K562 (cell line): ENCODE measurements around the gene ZBTB18. TPM values are rescaled to one million over a fixed set of nuclear protein-coding genes. Genes with fewer than 3 reads are reported as not detected.

Experiments used
- ATAC-seq: fragments of 200-7000 bp; cut with Tn5 transposase; 3 replicates; pipeline ENCODE4 v1.9.1; 2020; ENCODE audit warnings: moderate library complexity
- BruUV-seq: library from RNA; stranded (reverse); fragments of 400-500 nt; replicated peaks from 2 replicates; lab custom pipeline; 2021; lab: Mats Ljungman, UMichigan
- CTCF ChIA-PET: fragments of 300-600 bp; formaldehyde crosslinking; extraction: SDS; loops from one replicate; lab custom pipeline; 2021; ENCODE audit warnings: low intra/inter-chr PET ratio; lab: Yijun Ruan, JAX
- POLR2A ChIA-PET: fragments of 300-600, 350-650 bp; sonication (Branson Sonifier 250); formaldehyde crosslinking; extraction: SDS; loops from one replicate; lab custom pipeline; 2021; ENCODE audit warnings: antibody characterized with exemption, inconsistent platforms; lab: Yijun Ruan, JAX
- DNase-seq, 4 experiments: peaks; one replicate each; pipeline versions ENCODE4 v3.0.0 to v3.0.0-alpha.2; 2011 to 2018; ENCODE audit warnings: low spot score in 3 of 4, mixed read lengths in 3 of 4; ENCODE audit errors: extremely low read depth in 1 of 4
- FAIRE-seq: peaks from 2 replicates; lab custom pipeline; 2011; peaks lifted over from hg19 to GRCh38; lab: Jason Lieb, UNC
- H2AFZ ChIP-seq: 2 replicates; pipeline ENCODE4 v1.6.0; 2011; ENCODE audit warnings: low read depth, low read length, control low read depth, inconsistent platforms
- H3K27ac ChIP-seq: fragments of 200-600 bp; 3 replicates; pipeline ENCODE4 v1.8.0; 2011; ENCODE audit warnings: low read depth, mild to moderate bottlenecking, control low read depth, inconsistent platforms, low read length, moderate library complexity, mixed read lengths; ENCODE audit errors: extremely low read depth
- H3K27me3 ChIP-seq, 2 experiments: fragments of 300-600 bp in 1 of 2; 2 replicates in 1 of 2; 3 replicates in 1 of 2; pipeline versions ENCODE4 v1.6.0 to v1.8.0; 2011; ENCODE audit warnings: inconsistent platforms in 2 of 2, low read length in 2 of 2, mild to moderate bottlenecking in 1 of 2, mixed read lengths in 1 of 2, moderate library complexity in 1 of 2; ENCODE audit not compliant: control insufficient read depth in 2 of 2, insufficient read depth in 2 of 2
- H3K36me3 ChIP-seq: fragments of 300-600 bp; 3 replicates; pipeline ENCODE4 v1.8.0; 2011; ENCODE audit warnings: mild to moderate bottlenecking, low read length, inconsistent platforms; ENCODE audit not compliant: control insufficient read depth, insufficient read depth
- H3K4me1 ChIP-seq, 2 experiments: fragments of 200-600 bp in 1 of 2; replicated peaks in 1 of 2; 2 replicates in 1 of 2; 3 replicates in 1 of 2; pipeline versions ENCODE4 v1.5.1 to v1.8.0; 2011; ENCODE audit warnings: inconsistent platforms in 2 of 2, low read length in 2 of 2, mild to moderate bottlenecking in 1 of 2, mixed read lengths in 1 of 2, moderate library complexity in 1 of 2; ENCODE audit not compliant: control insufficient read depth in 2 of 2, insufficient read depth in 2 of 2
- H3K4me2 ChIP-seq: 2 replicates; pipeline ENCODE4 v1.6.1; 2011; ENCODE audit warnings: low read length, control low read depth, inconsistent platforms, mixed read lengths; ENCODE audit not compliant: insufficient read depth
- H3K4me3 ChIP-seq: fragments of 200-600 bp; sonication (generic), shearing (Covaris generic); 2 replicates; pipeline ENCODE4 v1.5.1; 2016; ENCODE audit warnings: control low read depth, inconsistent platforms
- H3K79me2 ChIP-seq: fragments of 200-600 bp; 3 replicates; pipeline ENCODE4 v1.8.0; 2011; ENCODE audit warnings: low read length, inconsistent platforms; ENCODE audit not compliant: control insufficient read depth, insufficient read depth
- H3K9ac ChIP-seq, 2 experiments: 2 replicates each; pipeline versions ENCODE4 v1.6.0 to v1.6.1; 2011; ENCODE audit warnings: low read depth in 2 of 2, low read length in 2 of 2, control low read depth in 1 of 2, inconsistent platforms in 1 of 2, mild to moderate bottlenecking in 1 of 2, mixed read lengths in 1 of 2; ENCODE audit not compliant: insufficient read depth in 1 of 2
- H3K9me1 ChIP-seq: one replicate; pipeline ENCODE4 v1.6.0; 2011; ENCODE audit warnings: inconsistent platforms, mild to moderate bottlenecking, low read length, moderate library complexity; ENCODE audit not compliant: control insufficient read depth, insufficient read depth
- H3K9me3 ChIP-seq: replicated peaks from 2 replicates; pipeline ENCODE4 v1.5.1; 2011; ENCODE audit warnings: low read depth, low read length, inconsistent platforms; ENCODE audit not compliant: control insufficient read depth, insufficient read depth
- H4K20me1 ChIP-seq: replicated peaks from 2 replicates; pipeline ENCODE4 v1.6.1; 2011; ENCODE audit warnings: low read length, inconsistent platforms, mixed read lengths; ENCODE audit not compliant: control insufficient read depth, insufficient read depth
- CTBP1 ChIP-seq: fragments of 450-650 bp; IDR thresholded peaks from 2 replicates; pipeline ENCODE4 v1.6.1; 2016; ENCODE audit warnings: borderline replicate concordance
- WGBS: fragments of 100-300 bp; shearing (Covaris generic); methylation state at CpG from one replicate; pipeline ENCODE4 v1.1.6; 2016; ENCODE audit warnings: low coverage, mixed read lengths; ENCODE audit not compliant: insufficient coverage; ENCODE audit errors: missing lambda C conversion rate; 5-methylcytosine and 5-hydroxymethylcytosine counted together
- in situ Hi-C: fragments of 300-500 bp; cut with MboI; formaldehyde crosslinking; loops from 4 replicates; pipeline ENCODE4 v1.15.0; 2018; ENCODE audit warnings: inconsistent platforms, mixed read lengths
- intact Hi-C: fragments of 100-400 bp; cut with micrococcal nuclease; formaldehyde crosslinking; loops from 2 replicates; pipeline ENCODE4 v1.14.2; 2022
- polyA plus RNA-seq, 8 experiments: library from polyadenylated mRNA; depleted of rRNA in 4 of 8; stranded (reverse) in 5 of 8; unstranded in 3 of 8; fragments of >200 nt; fragmentation: Nextera tagmentation in 2 of 8; fragmentation: Illumina TruSeq in 1 of 8; extraction: Ambion mirVana in 2 of 8; extraction: Trizol in 1 of 8; gene quantifications; 2 replicates each; pipeline versions ENCODE4 v1.2.1 to v1.2.3, GENCODE V29; 2011 to 2014; ENCODE audit warnings: inconsistent platforms in 1 of 8, missing spikeins in 1 of 8
- total RNA-seq, 7 experiments: library from RNA; depleted of rRNA in 6 of 7; stranded (reverse); fragments of >200 nt in 6 of 7; fragmentation: Illumina TruSeq in 2 of 7; extraction: Trizol in 2 of 7; gene quantifications; 2 replicates each; pipeline versions ENCODE4 v1.2.1 to v1.2.3, GENCODE V29; 2011 to 2021; ENCODE audit warnings: low replicate concordance in 1 of 7
- TF ChIP-seq, protein P1 (sequence below): fragments of 250-450 bp; sonication (Bioruptor Pico); IDR thresholded peaks from 2 replicates; pipeline ENCODE4 v1.5.0; 2020; ENCODE audit warnings: mild to moderate bottlenecking
- TF ChIP-seq, protein P2 (sequence below): fragments of 450-650 bp; IDR thresholded peaks from 2 replicates; pipeline ENCODE4 v1.7.1; 2018; ENCODE audit warnings: mild to moderate bottlenecking, low read depth; ENCODE audit not compliant: partially characterized antibody
- TF ChIP-seq, protein P3 (sequence below): fragments of 250-450 bp; sonication (Bioruptor Pico); IDR thresholded peaks from 2 replicates; pipeline ENCODE4 v1.4.0; 2020; ENCODE audit warnings: mild to moderate bottlenecking, moderate library complexity, borderline replicate concordance
- TF ChIP-seq, protein P4 (sequence below): fragments of 450-650 bp; IDR thresholded peaks from 2 replicates; pipeline ENCODE4 v1.6.1; 2016; ENCODE audit warnings: mild to moderate bottlenecking
- TF ChIP-seq, protein P5 (sequence below): sonication (generic); formaldehyde crosslinking; IDR thresholded peaks from 2 replicates; pipeline ENCODE4 v1.8.0; 2023; ENCODE audit warnings: mild to moderate bottlenecking, missing genetic modification reagents

Gene ZBTB18
- total and polyA plus RNA-seq, 9 of the 15 experiments (the other 6 are each of a cell fraction or from before 2014, with no cell fraction given), result 0.13 to 2.6 (median 1.6) TPM

DNA sequence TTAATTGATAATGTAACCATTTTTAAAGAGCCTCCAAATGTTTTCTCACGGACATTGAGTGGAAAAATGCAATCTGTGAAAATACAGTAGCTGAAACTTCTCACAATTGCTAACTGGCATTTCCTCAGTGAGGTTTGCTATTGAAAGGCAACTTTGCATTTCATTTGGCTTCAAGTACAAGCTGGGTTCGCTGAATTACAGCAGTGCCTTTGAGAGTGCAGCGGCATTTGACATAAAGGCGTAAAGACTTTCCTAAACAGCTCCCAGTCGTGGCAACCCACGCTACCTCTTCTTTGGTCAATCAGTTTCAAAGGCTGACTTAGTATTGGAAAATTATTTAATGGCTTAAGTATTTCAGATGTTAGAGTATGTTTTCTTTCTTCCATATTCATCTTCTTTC, 39.3 kb upstream of the ZBTB18 start:
- ChIA-PET POLR2A (interaction anchor here (0.8 to 1.0 kb wide), 2 partner anchors 10 to 28 kb away, joined by 3 to 4 read pairs; no protein-coding TSS in a partner anchor), CTCF (no interaction called here)
- no peak overlapping the region for H3K4me2 ChIP-seq
- H3K9me1 ChIP-seq, result no peaks in the 10 kb centered on the region
- H2AFZ ChIP-seq, result no peak overlapping the region
- H3K27me3 ChIP-seq, result peaks cover 14 to 27% of the 10 kb centered on the region in 2 experiments; a peak in 3 of 5 replicates
- H3K4me3 ChIP-seq, result no peak overlapping the region
- H3K9me3 ChIP-seq, result no peaks in the 10 kb centered on the region
- H3K36me3 ChIP-seq, result no peaks in the 10 kb centered on the region
- H4K20me1 ChIP-seq, result no peaks in the 10 kb centered on the region
- DNase-seq, result no peak
- H3K4me1 ChIP-seq, result no peaks in the 10 kb centered on the region
- H3K27ac ChIP-seq, result no peak overlapping the region
- TF ChIP-seq, protein P1, sequence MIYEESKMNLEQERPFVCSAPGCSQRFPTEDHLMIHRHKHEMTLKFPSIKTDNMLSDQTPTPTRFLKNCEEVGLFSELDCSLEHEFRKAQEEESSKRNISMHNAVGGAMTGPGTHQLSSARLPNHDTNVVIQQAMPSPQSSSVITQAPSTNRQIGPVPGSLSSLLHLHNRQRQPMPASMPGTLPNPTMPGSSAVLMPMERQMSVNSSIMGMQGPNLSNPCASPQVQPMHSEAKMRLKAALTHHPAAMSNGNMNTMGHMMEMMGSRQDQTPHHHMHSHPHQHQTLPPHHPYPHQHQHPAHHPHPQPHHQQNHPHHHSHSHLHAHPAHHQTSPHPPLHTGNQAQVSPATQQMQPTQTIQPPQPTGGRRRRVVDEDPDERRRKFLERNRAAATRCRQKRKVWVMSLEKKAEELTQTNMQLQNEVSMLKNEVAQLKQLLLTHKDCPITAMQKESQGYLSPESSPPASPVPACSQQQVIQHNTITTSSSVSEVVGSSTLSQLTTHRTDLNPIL (CRISPR knock-in tag), result no peak
- TF ChIP-seq, protein P2, sequence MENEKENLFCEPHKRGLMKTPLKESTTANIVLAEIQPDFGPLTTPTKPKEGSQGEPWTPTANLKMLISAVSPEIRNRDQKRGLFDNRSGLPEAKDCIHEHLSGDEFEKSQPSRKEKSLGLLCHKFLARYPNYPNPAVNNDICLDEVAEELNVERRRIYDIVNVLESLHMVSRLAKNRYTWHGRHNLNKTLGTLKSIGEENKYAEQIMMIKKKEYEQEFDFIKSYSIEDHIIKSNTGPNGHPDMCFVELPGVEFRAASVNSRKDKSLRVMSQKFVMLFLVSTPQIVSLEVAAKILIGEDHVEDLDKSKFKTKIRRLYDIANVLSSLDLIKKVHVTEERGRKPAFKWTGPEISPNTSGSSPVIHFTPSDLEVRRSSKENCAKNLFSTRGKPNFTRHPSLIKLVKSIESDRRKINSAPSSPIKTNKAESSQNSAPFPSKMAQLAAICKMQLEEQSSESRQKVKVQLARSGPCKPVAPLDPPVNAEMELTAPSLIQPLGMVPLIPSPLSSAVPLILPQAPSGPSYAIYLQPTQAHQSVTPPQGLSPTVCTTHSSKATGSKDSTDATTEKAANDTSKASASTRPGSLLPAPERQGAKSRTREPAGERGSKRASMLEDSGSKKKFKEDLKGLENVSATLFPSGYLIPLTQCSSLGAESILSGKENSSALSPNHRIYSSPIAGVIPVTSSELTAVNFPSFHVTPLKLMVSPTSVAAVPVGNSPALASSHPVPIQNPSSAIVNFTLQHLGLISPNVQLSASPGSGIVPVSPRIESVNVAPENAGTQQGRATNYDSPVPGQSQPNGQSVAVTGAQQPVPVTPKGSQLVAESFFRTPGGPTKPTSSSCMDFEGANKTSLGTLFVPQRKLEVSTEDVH, result no peak
- TF ChIP-seq, protein P3, sequence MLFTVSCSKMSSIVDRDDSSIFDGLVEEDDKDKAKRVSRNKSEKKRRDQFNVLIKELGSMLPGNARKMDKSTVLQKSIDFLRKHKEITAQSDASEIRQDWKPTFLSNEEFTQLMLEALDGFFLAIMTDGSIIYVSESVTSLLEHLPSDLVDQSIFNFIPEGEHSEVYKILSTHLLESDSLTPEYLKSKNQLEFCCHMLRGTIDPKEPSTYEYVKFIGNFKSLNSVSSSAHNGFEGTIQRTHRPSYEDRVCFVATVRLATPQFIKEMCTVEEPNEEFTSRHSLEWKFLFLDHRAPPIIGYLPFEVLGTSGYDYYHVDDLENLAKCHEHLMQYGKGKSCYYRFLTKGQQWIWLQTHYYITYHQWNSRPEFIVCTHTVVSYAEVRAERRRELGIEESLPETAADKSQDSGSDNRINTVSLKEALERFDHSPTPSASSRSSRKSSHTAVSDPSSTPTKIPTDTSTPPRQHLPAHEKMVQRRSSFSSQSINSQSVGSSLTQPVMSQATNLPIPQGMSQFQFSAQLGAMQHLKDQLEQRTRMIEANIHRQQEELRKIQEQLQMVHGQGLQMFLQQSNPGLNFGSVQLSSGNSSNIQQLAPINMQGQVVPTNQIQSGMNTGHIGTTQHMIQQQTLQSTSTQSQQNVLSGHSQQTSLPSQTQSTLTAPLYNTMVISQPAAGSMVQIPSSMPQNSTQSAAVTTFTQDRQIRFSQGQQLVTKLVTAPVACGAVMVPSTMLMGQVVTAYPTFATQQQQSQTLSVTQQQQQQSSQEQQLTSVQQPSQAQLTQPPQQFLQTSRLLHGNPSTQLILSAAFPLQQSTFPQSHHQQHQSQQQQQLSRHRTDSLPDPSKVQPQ, result no peak
- no peak for TF ChIP-seq CTBP1
- TF ChIP-seq, protein P4, sequence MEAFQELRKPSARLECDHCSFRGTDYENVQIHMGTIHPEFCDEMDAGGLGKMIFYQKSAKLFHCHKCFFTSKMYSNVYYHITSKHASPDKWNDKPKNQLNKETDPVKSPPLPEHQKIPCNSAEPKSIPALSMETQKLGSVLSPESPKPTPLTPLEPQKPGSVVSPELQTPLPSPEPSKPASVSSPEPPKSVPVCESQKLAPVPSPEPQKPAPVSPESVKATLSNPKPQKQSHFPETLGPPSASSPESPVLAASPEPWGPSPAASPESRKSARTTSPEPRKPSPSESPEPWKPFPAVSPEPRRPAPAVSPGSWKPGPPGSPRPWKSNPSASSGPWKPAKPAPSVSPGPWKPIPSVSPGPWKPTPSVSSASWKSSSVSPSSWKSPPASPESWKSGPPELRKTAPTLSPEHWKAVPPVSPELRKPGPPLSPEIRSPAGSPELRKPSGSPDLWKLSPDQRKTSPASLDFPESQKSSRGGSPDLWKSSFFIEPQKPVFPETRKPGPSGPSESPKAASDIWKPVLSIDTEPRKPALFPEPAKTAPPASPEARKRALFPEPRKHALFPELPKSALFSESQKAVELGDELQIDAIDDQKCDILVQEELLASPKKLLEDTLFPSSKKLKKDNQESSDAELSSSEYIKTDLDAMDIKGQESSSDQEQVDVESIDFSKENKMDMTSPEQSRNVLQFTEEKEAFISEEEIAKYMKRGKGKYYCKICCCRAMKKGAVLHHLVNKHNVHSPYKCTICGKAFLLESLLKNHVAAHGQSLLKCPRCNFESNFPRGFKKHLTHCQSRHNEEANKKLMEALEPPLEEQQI, result no peak
- TF ChIP-seq, protein P5, sequence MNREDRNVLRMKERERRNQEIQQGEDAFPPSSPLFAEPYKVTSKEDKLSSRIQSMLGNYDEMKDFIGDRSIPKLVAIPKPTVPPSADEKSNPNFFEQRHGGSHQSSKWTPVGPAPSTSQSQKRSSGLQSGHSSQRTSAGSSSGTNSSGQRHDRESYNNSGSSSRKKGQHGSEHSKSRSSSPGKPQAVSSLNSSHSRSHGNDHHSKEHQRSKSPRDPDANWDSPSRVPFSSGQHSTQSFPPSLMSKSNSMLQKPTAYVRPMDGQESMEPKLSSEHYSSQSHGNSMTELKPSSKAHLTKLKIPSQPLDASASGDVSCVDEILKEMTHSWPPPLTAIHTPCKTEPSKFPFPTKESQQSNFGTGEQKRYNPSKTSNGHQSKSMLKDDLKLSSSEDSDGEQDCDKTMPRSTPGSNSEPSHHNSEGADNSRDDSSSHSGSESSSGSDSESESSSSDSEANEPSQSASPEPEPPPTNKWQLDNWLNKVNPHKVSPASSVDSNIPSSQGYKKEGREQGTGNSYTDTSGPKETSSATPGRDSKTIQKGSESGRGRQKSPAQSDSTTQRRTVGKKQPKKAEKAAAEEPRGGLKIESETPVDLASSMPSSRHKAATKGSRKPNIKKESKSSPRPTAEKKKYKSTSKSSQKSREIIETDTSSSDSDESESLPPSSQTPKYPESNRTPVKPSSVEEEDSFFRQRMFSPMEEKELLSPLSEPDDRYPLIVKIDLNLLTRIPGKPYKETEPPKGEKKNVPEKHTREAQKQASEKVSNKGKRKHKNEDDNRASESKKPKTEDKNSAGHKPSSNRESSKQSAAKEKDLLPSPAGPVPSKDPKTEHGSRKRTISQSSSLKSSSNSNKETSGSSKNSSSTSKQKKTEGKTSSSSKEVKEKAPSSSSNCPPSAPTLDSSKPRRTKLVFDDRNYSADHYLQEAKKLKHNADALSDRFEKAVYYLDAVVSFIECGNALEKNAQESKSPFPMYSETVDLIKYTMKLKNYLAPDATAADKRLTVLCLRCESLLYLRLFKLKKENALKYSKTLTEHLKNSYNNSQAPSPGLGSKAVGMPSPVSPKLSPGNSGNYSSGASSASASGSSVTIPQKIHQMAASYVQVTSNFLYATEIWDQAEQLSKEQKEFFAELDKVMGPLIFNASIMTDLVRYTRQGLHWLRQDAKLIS (CRISPR knock-in tag), result no peak
- TF ChIP-seq, all 486 proteins: peak for 0
- Histone ChIP-seq H3K9ac (no peak overlapping the region), H3K79me2 (no peaks in the 10 kb centered on the region)
- intact Hi-C loops (loop anchor here (10.0 kb wide), 1 partner anchor 203 kb away; no protein-coding TSS in a partner anchor), in situ Hi-C loops (no loop called here)
- no peak for FAIRE-seq
- WGBS, result 0% methylated on average over 6 of the region's 6 CpGs
- BruUV-seq, result no TSS peak
- no peak for ATAC-seq
